Measurements from ENCODE around the gene RXRG.

RXRG gene

DNA sequence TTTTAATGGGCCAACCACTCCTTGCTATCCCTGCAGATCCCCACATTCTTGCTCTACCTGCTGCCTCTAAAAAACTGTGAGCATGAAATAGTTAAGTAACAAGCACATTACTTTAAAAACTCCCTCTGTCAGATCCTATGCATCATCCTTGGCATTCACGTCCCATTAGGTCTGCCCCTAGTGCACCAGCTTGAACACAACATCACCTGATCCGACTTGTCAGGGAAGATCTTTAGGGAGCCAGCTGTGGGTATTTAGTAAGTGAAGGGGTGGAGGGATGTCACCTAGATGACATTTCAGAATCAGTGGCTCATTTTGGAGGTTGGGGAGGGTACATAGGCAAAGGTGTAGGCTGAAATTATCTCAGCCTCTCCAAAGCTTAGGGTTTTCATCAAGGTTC lies 33.5 kb downstream of the RXRG start:
- no peak for DNase-seq

GRCh38 chr1:165409657-165410358 lies 35.1 kb downstream of the RXRG start:
- DNase-seq, result no peak

GRCh38 chr1:165408518-165408917 lies 36.4 kb downstream of the RXRG start:
- DNase-seq, result no peak

- no peak for DNase-seq
These were observed 37.5 kb downstream of the RXRG start for GRCh38 chr1:165407398-165407797.

DNA sequence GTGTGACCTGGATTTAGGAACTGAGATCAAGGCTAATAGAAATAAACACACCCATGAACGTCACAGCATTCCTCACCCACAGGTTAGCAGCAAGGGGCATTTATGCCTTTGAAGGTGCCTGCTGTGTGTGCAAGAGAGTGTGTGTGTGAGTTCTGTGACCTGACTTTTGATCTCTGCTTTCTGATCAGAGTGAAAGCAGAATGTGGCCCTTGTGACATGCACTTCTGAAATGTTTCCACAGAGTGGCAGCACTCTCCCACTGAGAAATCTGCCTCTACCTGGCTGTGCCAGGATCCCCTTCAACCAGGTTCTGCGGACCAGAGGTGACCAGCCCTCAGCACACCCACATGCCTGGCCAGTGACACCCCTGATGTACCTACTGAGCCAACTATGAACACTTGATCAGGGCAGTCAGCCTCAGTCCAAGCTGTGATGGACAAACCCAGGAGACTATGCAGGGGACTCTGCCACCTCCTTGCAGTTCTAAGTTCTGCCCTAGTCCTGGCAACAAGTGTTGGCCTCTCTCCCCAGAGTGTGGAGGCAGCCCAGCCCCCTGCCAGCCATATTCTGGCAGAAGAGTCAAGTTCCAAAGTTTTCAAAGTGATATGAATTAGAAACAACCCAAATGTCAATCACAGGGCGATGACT lies 41.0 kb downstream of the RXRG start:
- DNase-seq, result peak in 22 of 56 donors; percentile 2 to 44 (median 10)

- DNase-seq, result no peak
These were observed 42.3 kb downstream of the RXRG start for GRCh38 chr1:165402517-165403111.

DNA sequence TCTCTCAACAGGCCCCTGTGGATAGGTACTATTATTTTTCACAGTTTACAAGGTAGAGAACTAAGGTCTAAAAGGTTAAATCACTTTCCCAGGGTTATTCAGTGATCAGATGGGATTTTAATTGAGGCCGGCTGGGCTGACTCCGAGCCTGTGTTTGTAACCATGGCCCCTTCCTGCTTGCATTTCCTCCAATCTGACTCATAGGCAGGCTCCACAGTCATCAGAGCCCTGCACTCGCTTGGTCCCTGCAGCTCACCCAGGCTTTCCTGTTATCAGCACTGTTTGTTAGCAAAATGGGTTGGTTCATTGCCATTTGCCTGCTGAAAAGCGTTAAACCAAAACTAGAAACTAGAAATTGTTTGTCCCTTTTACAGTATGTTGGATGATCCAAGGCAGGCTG lies 47.0 kb downstream of the RXRG start:
- DNase-seq, result no peak

- no peak for DNase-seq
These were observed 49.0 kb downstream of the RXRG start for GRCh38 chr1:165395901-165396300.

GRCh38 chr1:165395478-165395877 lies 49.4 kb downstream of the RXRG start:
- DNase-seq, result no peak

DNA sequence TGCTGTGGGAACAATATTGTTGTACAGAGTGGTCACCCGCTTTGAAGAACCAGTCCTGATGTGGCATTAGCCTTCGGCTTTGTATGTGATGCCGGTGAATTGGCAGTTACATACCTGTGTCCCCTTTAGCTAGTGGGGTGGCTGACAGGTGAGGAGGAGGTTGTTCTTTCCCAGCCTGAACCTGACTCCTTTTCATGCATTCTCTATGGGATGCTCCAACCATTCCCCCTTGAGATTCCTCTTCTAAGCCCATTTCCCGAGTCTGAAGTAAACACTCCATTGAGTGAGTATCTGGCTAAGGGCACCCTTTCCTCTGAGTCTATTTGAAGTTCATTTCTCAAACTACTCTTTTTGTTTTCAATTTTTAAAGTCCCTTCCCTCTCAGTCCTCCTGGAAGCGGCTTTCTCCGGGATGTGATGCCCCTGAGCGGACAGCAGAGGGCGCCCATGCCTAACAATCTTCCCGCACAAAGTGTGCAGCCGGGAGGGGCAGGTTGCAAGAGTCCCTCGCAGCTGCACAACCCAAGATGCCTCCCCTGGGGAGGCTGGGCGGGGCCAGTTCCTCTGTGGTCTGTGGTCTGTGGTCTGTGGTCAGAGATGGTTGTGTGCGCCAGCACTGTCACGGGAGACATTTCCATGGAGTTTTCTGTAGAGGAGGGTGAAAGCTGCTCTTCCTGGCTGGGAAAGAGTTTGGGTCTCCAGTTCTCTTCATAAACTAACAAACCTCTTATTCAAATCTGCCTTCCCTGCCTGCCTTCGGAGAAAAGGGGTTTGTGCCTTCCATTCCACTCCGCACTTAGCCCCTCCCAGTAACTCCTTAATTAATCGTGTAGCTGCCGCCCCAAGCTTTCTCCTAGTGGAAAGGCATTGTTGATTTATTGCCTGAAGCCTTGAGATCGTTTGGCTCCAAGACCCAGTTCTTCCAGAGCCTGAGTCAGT lies 52.0 kb downstream of the RXRG start:
- DNase-seq, result peak in 52 of 56 donors; percentile 27 to 85 (median 60)

DNA sequence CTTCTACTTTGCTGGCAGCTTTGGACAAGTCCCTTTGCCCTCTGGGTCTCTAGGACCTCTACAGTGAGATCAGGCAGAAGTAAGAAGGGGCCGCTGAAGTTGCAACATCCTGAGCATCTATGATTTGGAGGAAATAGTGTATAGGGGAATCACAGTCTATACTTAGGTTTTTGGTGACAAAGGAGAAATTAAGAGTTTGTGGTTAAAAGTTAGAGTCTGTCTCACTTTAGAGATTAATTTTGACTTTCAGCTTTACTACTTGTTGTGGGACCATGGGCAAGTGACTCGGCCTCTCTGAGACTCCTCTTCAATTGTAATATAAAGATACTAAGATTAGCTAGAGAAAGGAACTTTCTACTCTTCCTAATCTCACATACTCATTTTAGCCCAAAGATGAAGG lies 55.3 kb downstream of the RXRG start:
- DNase-seq, result no peak

DNA sequence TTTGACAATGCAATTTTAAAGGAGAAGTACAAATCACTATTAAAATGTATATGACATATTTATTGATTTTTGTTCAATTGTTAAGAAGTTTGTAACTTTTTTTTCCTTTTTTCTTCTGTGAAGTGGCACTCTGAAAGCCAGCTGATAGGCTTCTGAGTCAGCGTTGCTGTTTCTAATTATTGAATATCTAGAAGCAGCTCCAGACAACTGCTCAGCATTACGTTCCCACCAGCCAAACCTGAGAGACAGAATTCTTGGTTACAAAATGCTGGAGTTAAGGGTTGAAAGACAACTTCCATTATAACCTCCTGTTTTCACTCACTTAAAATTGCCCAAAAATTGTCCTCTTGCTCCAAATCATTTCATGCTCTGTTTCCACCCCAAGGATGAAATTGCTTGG lies 57.0 kb downstream of the RXRG start:
- DNase-seq, result no peak

DNA sequence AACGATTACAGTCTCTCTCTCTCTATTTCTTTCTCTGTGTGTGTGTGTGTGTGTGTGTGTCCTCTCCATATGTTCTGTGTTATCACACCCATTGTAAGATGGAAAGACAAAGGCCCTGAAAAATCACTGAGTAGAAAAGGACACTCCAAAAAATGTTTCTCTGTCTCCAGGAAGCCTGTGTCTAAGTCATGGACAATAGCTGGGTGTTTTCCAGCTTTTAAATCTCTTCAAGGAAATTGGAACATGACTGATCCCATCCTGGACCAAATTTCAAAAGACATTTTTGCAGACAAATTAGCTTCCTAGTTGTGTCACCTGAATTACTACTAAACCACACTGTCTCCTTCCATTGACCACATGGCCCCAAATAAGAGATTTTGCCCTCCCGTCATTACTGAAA lies 57.4 kb downstream of the RXRG start:
- DNase-seq, result no peak

DNA sequence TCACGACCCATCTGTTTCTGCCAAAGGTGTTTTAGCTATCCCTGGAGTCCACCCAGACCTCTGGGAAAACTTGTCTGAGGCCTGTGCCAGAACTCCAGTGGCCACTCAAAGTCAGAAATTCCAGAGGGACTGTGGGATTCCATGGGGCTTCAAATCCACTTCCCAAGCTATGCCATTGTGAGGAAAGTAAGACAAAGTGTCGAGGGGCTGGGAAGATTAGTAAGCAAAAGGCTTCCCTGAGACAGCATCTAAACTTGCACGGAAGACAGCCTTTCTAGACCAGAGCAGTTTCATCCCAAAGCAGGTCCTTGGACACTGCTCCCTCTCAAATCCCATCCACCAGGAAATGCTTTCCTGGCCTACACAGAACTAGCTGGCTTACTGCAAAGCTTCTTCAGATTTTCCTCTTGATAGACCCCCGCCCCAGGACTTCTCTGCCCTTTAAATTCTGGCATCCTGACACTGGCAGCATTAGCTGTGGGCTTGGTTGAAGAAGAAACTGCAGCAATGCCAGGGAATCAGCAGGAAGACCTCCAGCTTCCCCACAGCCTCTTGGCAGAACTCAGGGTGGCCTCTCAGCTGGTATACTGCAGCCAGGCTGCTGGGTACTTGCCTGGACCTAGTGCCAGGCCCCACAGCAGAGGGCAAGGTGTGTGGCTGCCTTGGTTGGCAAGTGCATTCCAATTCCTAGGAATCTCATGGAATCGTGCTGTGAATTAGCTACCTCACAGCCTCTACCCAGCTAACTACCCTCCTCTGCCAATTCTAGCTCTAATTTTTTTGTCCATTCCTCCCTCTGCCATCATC lies 61.1 kb downstream of the RXRG start:
- DNase-seq, result peak in 17 of 56 donors; percentile 1 to 39 (median 15)

- peak in 32 of 56 donors; percentile 3 to 68 (median 24) for DNase-seq
These were observed 61.9 kb downstream of the RXRG start for GRCh38 chr1:165383067-165383466.

DNA sequence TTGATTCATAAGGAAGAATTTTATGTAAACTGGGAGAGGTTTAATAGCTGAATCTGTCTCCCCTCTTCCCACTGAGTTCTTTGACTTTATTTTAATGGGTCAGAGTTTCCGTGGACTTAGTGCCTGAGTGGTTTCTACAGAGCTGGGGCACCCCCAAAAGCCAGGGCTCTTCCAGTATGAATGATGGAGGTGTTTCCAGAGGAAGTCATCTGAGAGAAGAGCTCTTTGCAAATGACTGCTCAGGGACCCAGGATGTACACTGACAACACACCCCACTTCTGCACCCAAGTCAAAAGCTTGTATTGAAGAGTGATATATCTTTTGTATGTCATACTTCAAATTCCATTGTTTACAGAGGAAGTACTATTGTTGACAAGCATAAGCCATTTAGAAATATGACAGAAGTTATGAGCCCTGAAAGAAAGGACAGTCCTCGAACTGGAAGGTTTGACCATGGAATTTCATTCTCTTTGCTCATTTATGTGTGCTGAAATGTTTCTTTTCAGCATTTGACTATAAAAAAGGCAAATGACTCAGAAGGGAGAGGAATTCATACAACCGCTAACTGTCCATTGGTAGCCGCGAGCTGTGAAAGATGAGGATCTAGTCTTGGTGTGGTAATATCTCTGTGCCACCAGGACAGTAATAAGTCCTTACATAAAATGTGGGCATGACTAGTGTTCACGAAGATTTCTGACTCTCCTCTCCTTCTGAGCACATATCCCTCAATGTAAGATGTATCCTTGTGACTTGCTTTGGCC lies 63.0 kb downstream of the RXRG start:
- DNase-seq, result no peak

- DNase-seq, result no peak
These were observed 68.1 kb downstream of the RXRG start for GRCh38 chr1:165376811-165377311.

DNA sequence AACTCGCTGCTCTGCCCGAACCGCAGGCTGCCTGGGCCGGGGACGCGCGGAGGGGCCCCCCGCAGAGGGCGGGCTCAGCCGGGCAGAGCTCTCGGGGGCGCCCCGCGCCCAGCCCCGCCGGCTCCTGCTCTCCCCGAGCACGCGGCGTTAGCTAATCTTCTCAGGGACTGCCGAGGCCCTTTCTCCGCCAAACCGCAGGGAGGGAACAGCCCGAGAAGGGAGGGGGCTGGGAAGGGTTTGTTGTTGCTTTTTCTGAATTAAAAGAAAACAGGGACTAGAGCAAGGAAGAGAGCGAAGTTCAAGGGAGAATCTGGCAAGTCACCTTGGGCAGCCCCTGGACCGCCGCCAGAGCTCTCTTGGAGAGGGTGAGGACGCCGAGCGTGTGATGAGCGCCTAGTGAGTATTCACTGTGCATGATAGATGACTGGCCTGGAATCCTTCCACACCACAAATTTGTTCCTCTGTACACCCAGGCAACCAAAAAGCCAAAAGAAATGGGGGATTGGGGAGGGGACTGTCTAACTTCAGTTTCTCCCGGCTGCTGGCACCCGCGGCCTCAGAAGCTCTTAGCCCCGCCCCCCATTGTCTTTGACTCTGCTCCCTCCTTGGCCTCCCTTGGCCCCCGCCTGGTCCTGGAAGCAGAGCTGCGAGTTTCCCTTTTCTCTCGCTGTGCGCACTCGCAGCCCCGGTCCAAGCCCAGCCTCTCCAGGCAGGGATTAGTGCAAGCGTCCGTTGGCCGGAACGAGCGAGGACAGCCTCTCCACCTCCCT lies 68.7 kb downstream of the RXRG start:
- DNase-seq, result peak in 50 of 56 donors; percentile 6 to 88 (median 59)

DNA sequence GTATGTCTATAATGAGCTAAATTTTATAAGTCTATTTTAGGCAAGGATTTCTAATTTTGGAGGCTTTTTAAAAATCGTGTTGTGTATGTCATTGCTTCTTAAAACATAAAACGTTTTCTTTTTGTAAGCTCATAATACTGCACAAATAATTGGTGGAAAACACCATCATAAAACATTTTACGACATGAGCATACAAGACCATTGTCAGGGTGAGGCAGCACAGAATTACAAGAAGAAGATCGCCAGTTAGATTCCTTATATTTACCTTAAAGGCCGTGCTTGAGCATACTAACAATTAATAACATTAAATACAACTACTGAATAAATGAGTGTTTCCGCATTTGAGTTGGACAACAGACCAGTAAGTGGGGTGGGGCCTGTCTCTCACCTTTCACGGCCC lies 69.3 kb downstream of the RXRG start:
- no peak for DNase-seq

All from nucleus accumbens (tissue), 56 donors.